Measurements from ENCODE around the gene ZNF579.

Gene ZNF579

GRCh38 chr19:55544014-55544413 lies 36.6 kb downstream of the ZNF579 start:
- no peak for DNase-seq (ENCODE audit: low spot score)
- ChIA-PET CTCF (interaction anchor here (0.6 kb wide), 1 partner anchor 90 kb away, joined by 5 read pairs; no protein-coding TSS in a partner anchor), POLR2A (ENCODE audit: low non-redundant PET) (no interaction called here)
- no peak overlapping the region for H3K27ac ChIP-seq
- TF ChIP-seq, protein P1, sequence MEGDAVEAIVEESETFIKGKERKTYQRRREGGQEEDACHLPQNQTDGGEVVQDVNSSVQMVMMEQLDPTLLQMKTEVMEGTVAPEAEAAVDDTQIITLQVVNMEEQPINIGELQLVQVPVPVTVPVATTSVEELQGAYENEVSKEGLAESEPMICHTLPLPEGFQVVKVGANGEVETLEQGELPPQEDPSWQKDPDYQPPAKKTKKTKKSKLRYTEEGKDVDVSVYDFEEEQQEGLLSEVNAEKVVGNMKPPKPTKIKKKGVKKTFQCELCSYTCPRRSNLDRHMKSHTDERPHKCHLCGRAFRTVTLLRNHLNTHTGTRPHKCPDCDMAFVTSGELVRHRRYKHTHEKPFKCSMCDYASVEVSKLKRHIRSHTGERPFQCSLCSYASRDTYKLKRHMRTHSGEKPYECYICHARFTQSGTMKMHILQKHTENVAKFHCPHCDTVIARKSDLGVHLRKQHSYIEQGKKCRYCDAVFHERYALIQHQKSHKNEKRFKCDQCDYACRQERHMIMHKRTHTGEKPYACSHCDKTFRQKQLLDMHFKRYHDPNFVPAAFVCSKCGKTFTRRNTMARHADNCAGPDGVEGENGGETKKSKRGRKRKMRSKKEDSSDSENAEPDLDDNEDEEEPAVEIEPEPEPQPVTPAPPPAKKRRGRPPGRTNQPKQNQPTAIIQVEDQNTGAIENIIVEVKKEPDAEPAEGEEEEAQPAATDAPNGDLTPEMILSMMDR (conservative IDR thresholded peaks at IDR 0.05; ENCODE audit: low read depth), result no peak

DNA sequence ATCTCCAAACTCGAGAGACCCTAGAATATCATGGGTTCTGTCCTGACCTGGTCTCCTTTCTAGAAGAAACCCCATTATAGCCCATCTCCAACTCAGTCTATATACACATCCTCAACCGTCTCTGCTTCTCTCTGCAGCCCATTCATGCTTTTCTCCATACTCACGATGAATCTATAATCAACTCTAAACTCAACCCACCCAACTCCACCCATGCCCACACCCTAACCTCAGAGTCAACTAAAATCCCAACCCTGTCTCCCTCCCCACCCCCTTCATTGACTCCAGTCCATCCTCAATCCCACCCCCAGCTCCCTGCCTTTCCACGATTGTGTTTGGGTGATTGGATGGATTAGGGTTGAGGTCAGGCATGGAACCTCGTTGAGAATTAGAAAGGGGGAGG lies 37.1 kb downstream of the ZNF579 start:
- H3K27ac ChIP-seq, result no peak overlapping the region
- POLR2A ChIA-PET (ENCODE audit: low non-redundant PET), result no interaction called here
- DNase-seq (ENCODE audit: low spot score), result no peak
- TF ChIP-seq, protein P1 (conservative IDR thresholded peaks at IDR 0.05; ENCODE audit: low read depth), result no peak
- CTCF ChIA-PET, result interaction anchor here (0.6 kb wide), 1 partner anchor 90 kb away, joined by 5 read pairs; no protein-coding TSS in a partner anchor

GRCh38 chr19:55542292-55542855 lies 38.3 kb downstream of the ZNF579 start:
- no peak for DNase-seq (ENCODE audit: low spot score)
- POLR2A ChIA-PET (ENCODE audit: low non-redundant PET), result no interaction called here
- CTCF ChIA-PET, result interaction anchor here (1.0 kb wide), 1 partner anchor 10 kb away, joined by 3 read pairs; no protein-coding TSS in a partner anchor

GRCh38 chr19:55541091-55541490 lies 39.6 kb downstream of the ZNF579 start:
- CTCF ChIA-PET, result interaction anchor here (0.7 kb wide), 1 partner anchor 25 kb away, joined by 4 read pairs; no protein-coding TSS in a partner anchor
- no peak overlapping the region for H3K27ac ChIP-seq
- POLR2A ChIA-PET (ENCODE audit: low non-redundant PET), result no interaction called here
- TF ChIP-seq, protein P1 (conservative IDR thresholded peaks at IDR 0.05; ENCODE audit: low read depth), result no peak
- DNase-seq (ENCODE audit: low spot score), result no peak

More at GRCh38 chr19:55542292-55542855, 38.3 kb downstream of the ZNF579 start:
- no peak overlapping the region for H3K27ac ChIP-seq
- TF ChIP-seq, protein P1 (conservative IDR thresholded peaks at IDR 0.05; ENCODE audit: low read depth), result no peak

- no peak for DNase-seq (ENCODE audit: low spot score)
- CTCF ChIA-PET, result no interaction called here
- TF ChIP-seq, protein P1 (conservative IDR thresholded peaks at IDR 0.05; ENCODE audit: low read depth), result no peak
- POLR2A ChIA-PET (ENCODE audit: low non-redundant PET), result no interaction called here
- no peak overlapping the region for H3K27ac ChIP-seq
Measured at GRCh38 chr19:55540619-55541018, 40.0 kb downstream of the ZNF579 start.

DNA sequence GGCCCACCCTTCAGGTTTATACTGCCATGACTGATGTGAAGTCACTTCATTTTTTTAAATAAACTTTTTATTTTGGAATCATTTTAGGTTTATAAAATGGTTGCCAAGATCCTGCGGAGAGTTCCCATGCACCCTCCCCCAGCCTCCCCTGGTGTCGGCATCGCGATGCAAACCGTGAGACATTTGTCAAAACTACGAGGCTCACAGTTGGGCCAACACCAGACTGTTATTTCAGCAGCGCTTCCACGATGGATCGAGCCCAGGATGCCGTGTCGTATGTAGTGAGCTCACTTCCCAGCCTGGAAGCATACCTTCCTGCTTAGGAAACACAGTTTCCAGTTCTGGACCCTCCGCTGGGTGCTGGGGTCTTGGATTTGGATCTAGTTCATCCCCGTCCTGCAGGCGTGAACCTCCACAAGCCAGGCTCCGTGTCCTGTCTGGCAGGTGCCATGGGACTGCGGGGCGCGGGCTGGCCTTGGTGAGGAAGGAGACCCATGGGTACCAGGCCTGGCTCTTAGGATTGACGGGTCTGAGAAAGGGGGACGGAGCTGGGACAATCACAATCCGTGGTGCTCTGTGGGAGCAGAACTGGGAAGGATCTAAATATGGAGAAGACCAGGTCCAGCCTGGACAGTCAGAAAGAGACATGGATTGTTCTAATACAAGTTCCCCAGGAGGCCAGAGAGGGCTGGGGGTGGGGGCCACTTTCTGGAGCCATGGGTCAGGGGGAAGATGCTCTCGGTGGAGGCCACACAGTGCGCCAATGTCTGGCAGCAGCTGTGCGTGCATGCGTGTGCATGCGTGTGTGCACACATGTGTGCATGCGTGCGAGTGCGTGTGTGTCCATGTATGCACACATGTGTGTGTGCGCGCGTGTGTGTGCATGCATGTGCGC lies 41.3 kb downstream of the ZNF579 start:
- H3K27ac ChIP-seq, result no peak overlapping the region
- ChIA-PET POLR2A (ENCODE audit: low non-redundant PET) (no interaction called here), CTCF (no interaction called here)
- no peak for DNase-seq (ENCODE audit: low spot score)
- TF ChIP-seq, protein P1 (conservative IDR thresholded peaks at IDR 0.05; ENCODE audit: low read depth), result no peak
